Neural progenitor cell (in vitro differentiated cells): Measurements from ENCODE around the gene CAV2. TPM values are rescaled to one million over a fixed set of nuclear protein-coding genes. Genes with fewer than 3 reads are reported as not detected.
A peak's percentile ranks its signal among the peaks of the same experiment; 100 is the strongest.

Experiments
- DNase-seq: peaks from one replicate; pipeline ENCODE4 v3.0.0-alpha.2; 2016; ENCODE audit warnings: low spot score
- H2AFZ ChIP-seq: fragments of 200-600 bp; sonication (generic); replicated peaks from 2 replicates; pipeline ENCODE4 v1.6.1; 2016; ENCODE audit warnings: antibody characterized with exemption
- H3F3A ChIP-seq: fragments of 200-600 bp; sonication (generic); 2 replicates; pipeline ENCODE4 v1.6.1; 2016; ENCODE audit warnings: antibody characterized with exemption, low read depth
- H3K27ac ChIP-seq: fragments of 200-600 bp; sonication (generic); 2 replicates; pipeline ENCODE4 v1.5.1; 2016; ENCODE audit warnings: mild to moderate bottlenecking
- H3K27me3 ChIP-seq: fragments of 200-600 bp; sonication (generic); 2 replicates; pipeline ENCODE4 v1.6.1; 2016; ENCODE audit warnings: mild to moderate bottlenecking, moderate library complexity
- H3K36me3 ChIP-seq: fragments of 200-600 bp; sonication (generic); 2 replicates; pipeline ENCODE4 v1.5.1; 2016
- H3K4me1 ChIP-seq: fragments of 200-600 bp; sonication (generic); 2 replicates; pipeline ENCODE4 v1.6.1; 2016; ENCODE audit warnings: mixed run types
- H3K4me2 ChIP-seq: fragments of 200-600 bp; sonication (generic); 2 replicates; pipeline ENCODE4 v1.6.1; 2016
- H3K4me3 ChIP-seq: fragments of 200-600 bp; sonication (generic); 2 replicates; pipeline ENCODE4 v1.5.1; 2016
- H3K79me2 ChIP-seq: fragments of 200-600 bp; sonication (generic); 2 replicates; pipeline ENCODE4 v1.6.1; 2016; ENCODE audit warnings: low read depth
- H3K9ac ChIP-seq: fragments of 200-600 bp; sonication (generic); 2 replicates; pipeline ENCODE4 v1.6.1; 2016
- H3K9me3 ChIP-seq: fragments of 200-600 bp; sonication (generic); 2 replicates; pipeline ENCODE4 v1.5.1; 2016; ENCODE audit warnings: low read depth
- H4K20me1 ChIP-seq: fragments of 200-600 bp; sonication (generic); 2 replicates; pipeline ENCODE4 v1.6.1; 2016; ENCODE audit warnings: low read depth
- H3K27ac Mint-ChIP-seq: 3 replicates; pipeline ENCODE4 v1.8.0; 2021; ENCODE audit warnings: mixed read lengths
- H3K27me3 Mint-ChIP-seq: 2 replicates; pipeline ENCODE4 v1.8.0; 2022; ENCODE audit warnings: low read depth, mild to moderate bottlenecking, inconsistent platforms, moderate library complexity, mixed read lengths; ENCODE audit not compliant: insufficient read depth
- H3K36me3 Mint-ChIP-seq: 3 replicates; pipeline ENCODE4 v1.8.0; 2021; ENCODE audit warnings: mixed read lengths
- H3K4me1 Mint-ChIP-seq: 3 replicates; pipeline ENCODE4 v1.8.0; 2021; ENCODE audit warnings: mixed read lengths
- H3K4me3 Mint-ChIP-seq: 3 replicates; pipeline ENCODE4 v1.8.0; 2021; ENCODE audit warnings: mild to moderate bottlenecking, moderate library complexity, mixed read lengths
- H3K9me3 Mint-ChIP-seq: 3 replicates; pipeline ENCODE4 v1.8.0; 2020; ENCODE audit warnings: mixed read lengths
- EZH2 ChIP-seq: fragments of 200-600 bp; sonication (generic); IDR thresholded peaks from 2 replicates; pipeline ENCODE4 v1.6.1; 2017; ENCODE audit warnings: antibody characterized with exemption, mild to moderate bottlenecking, moderate library complexity
- EZH2phosphoT487 ChIP-seq: fragments of 200-600 bp; sonication (generic); IDR thresholded peaks from 2 replicates; pipeline ENCODE4 v1.6.1; 2017; ENCODE audit warnings: antibody characterized with exemption
- total RNA-seq: library from RNA; depleted of rRNA; stranded (reverse); fragments of >200 nt; gene quantifications from 2 replicates; pipeline ENCODE4 v1.2.3, GENCODE V29; 2015; ENCODE audit warnings: low replicate concordance
- TF ChIP-seq, protein P1 (sequence below): fragments of 200-600 bp; sonication (generic); IDR thresholded peaks from 2 replicates; pipeline ENCODE4 v1.5.1; 2017; ENCODE audit warnings: antibody characterized with exemption, mild to moderate bottlenecking

The CAV2 gene
- total RNA-seq, 1 donor from 2014 or later, result 0.37 TPM

GRCh38 chr7:116532102-116532688 lies 32.7 kb downstream of the CAV2 start:
- H3K36me3 Mint-ChIP-seq, result no peaks in the 10 kb centered on the region
- no peaks in the 10 kb centered on the region for H4K20me1 ChIP-seq
- H3K4me1 Mint-ChIP-seq, result peaks cover 11% of the 10 kb centered on the region
- no peak for TF ChIP-seq EZH2
- TF ChIP-seq EZH2phosphoT487, result no peak
- TF ChIP-seq, protein P1, sequence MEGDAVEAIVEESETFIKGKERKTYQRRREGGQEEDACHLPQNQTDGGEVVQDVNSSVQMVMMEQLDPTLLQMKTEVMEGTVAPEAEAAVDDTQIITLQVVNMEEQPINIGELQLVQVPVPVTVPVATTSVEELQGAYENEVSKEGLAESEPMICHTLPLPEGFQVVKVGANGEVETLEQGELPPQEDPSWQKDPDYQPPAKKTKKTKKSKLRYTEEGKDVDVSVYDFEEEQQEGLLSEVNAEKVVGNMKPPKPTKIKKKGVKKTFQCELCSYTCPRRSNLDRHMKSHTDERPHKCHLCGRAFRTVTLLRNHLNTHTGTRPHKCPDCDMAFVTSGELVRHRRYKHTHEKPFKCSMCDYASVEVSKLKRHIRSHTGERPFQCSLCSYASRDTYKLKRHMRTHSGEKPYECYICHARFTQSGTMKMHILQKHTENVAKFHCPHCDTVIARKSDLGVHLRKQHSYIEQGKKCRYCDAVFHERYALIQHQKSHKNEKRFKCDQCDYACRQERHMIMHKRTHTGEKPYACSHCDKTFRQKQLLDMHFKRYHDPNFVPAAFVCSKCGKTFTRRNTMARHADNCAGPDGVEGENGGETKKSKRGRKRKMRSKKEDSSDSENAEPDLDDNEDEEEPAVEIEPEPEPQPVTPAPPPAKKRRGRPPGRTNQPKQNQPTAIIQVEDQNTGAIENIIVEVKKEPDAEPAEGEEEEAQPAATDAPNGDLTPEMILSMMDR, result no peak
- H3K27ac ChIP-seq, result no peak overlapping the region
- no peak overlapping the region for H3K4me2 ChIP-seq
- H3K27ac Mint-ChIP-seq, result no peak overlapping the region
- no peaks in the 10 kb centered on the region for H3K36me3 ChIP-seq
- H3K4me3 Mint-ChIP-seq, result no peak overlapping the region
- no peaks in the 10 kb centered on the region for H3K4me1 ChIP-seq
- no peak overlapping the region for H3K9ac ChIP-seq
- H3K9me3 ChIP-seq, result no peaks in the 10 kb centered on the region
- H3K4me3 ChIP-seq, result no peak overlapping the region
- H3K27me3 Mint-ChIP-seq, result peaks cover 3% of the 10 kb centered on the region
- H3K27me3 ChIP-seq, result peaks cover 14% of the 10 kb centered on the region
- H3F3A ChIP-seq, result no peaks in the 10 kb centered on the region
- H2AFZ ChIP-seq, result no peak overlapping the region
- no peaks in the 10 kb centered on the region for H3K9me3 Mint-ChIP-seq
- H3K79me2 ChIP-seq, result no peaks in the 10 kb centered on the region
- DNase-seq, result no peak

DNA sequence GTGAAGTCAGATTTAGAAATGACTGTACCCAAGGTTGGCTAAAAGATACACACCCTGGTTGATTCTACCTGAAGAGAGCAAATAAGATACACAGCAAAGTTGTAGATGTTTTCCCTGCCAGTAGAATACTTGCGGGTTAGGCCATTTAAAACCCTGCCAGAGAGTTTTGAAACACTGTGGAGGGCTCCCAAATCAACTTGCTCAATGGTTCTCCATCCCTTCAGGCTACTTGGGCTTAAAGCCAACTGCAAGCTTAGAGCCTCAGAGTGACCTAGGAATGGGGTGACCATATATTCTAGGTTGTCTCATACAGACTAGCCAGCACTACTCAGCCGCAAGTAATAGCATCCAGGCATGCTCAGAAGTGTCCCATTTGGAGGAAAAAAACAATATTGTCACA lies 35.3 kb downstream of the CAV2 start:
- no peak overlapping the region for H3K27ac Mint-ChIP-seq
- Histone ChIP-seq H3K4me2 (no peak overlapping the region), H3K4me3 (no peak overlapping the region), H3F3A (no peaks in the 10 kb centered on the region), H3K27ac (no peak overlapping the region), H3K27me3 (no peaks in the 10 kb centered on the region), H3K9me3 (no peaks in the 10 kb centered on the region), H2AFZ (no peak overlapping the region), H3K4me1 (no peaks in the 10 kb centered on the region), H4K20me1 (no peaks in the 10 kb centered on the region), H3K9ac (no peak overlapping the region), H3K36me3 (no peaks in the 10 kb centered on the region), H3K79me2 (no peaks in the 10 kb centered on the region)
- no peaks in the 10 kb centered on the region for H3K9me3 Mint-ChIP-seq
- TF ChIP-seq EZH2phosphoT487, result no peak
- TF ChIP-seq EZH2, result no peak
- TF ChIP-seq, protein P1, result no peak
- H3K4me1 Mint-ChIP-seq, result no peaks in the 10 kb centered on the region
- H3K36me3 Mint-ChIP-seq, result peaks cover 2% of the 10 kb centered on the region
- H3K4me3 Mint-ChIP-seq, result no peak overlapping the region
- no peaks in the 10 kb centered on the region for H3K27me3 Mint-ChIP-seq
- DNase-seq, result no peak

- H3K4me1 Mint-ChIP-seq, result no peaks in the 10 kb centered on the region
Measured at GRCh38 chr7:116535416-116535815, 35.9 kb downstream of the CAV2 start.

More at GRCh38 chr7:116535416-116535815, 35.9 kb downstream of the CAV2 start:
- Histone ChIP-seq H3K36me3 (no peaks in the 10 kb centered on the region), H3F3A (no peaks in the 10 kb centered on the region), H3K4me1 (no peaks in the 10 kb centered on the region), H2AFZ (no peak overlapping the region), H3K27me3 (no peaks in the 10 kb centered on the region), H3K4me3 (no peak overlapping the region), H3K79me2 (no peaks in the 10 kb centered on the region), H3K4me2 (no peak overlapping the region), H3K9ac (no peak overlapping the region), H3K27ac (no peak overlapping the region), H4K20me1 (no peaks in the 10 kb centered on the region), H3K9me3 (no peaks in the 10 kb centered on the region)
- no peak overlapping the region for H3K4me3 Mint-ChIP-seq
- H3K27me3 Mint-ChIP-seq, result no peaks in the 10 kb centered on the region
- TF ChIP-seq EZH2 (no peak), EZH2phosphoT487 (no peak)
- TF ChIP-seq, protein P1, result no peak
- H3K9me3 Mint-ChIP-seq, result no peaks in the 10 kb centered on the region
- H3K36me3 Mint-ChIP-seq, result peaks cover 2% of the 10 kb centered on the region
- peak overlapping the region; percentile 42 for H3K27ac Mint-ChIP-seq
- no peak for DNase-seq
